Ascending aorta (tissue), 2 donors: ENCODE results near the gene PTPRN. TPM values are rescaled to one million over a fixed set of nuclear protein-coding genes. Genes with fewer than 3 reads are reported as not detected.

Experiments used
- DNase-seq, 2 donors: peaks; one replicate each; pipeline ENCODE4 v3.0.0-alpha.2; 2019; ENCODE audit warnings: low spot score in 2 of 2
- H3K27ac ChIP-seq, 2 donors: fragments of 200-600 bp; sonication (generic); one replicate each; pipeline ENCODE4 v1.5.1; 2016 to 2017; ENCODE audit warnings: mild to moderate bottlenecking in 1 of 2
- H3K27me3 ChIP-seq: fragments of 200-600 bp; sonication (generic); one replicate; pipeline ENCODE4 v1.5.1; 2017
- H3K36me3 ChIP-seq, 2 donors: fragments of 200-600 bp; sonication (generic); one replicate each; pipeline ENCODE4 v1.5.1; 2016
- H3K4me1 ChIP-seq, 2 donors: fragments of 200-600 bp; sonication (generic); one replicate each; pipeline ENCODE4 v1.5.1; 2016 to 2017; ENCODE audit warnings: mild to moderate bottlenecking in 1 of 2
- H3K4me3 ChIP-seq, 2 donors: fragments of 200-600 bp; sonication (generic); one replicate each; pipeline ENCODE4 v1.5.1; 2016 to 2017; ENCODE audit warnings: mild to moderate bottlenecking in 1 of 2
- H3K9me3 ChIP-seq, 2 donors: fragments of 200-600 bp; sonication (generic); one replicate each; pipeline ENCODE4 v1.5.1; 2016
- intact Hi-C: fragments of 100-400 bp; cut with DNase I; formaldehyde crosslinking; loops from one replicate; pipeline ENCODE4 v1.15.1; 2023
- total RNA-seq: library from RNA; depleted of rRNA; stranded (reverse); fragments of >200 nt; gene quantifications from one replicate; pipeline ENCODE4 v1.1.0, GENCODE V29; 2016
- TF ChIP-seq, protein P1 (sequence below), 3 experiments: fragments of 200-600 bp in 2 of 3; fragments of 450-650 bp in 1 of 3; sonication (generic) in 2 of 3; IDR thresholded peaks; one replicate each; pipeline ENCODE4 v1.5.1; 2016 to 2019; ENCODE audit warnings: antibody characterized with exemption in 3 of 3, mild to moderate bottlenecking in 1 of 3, moderate library complexity in 1 of 3

The PTPRN gene
- total RNA-seq, 1 donor from 2014 or later = not detected

DNA sequence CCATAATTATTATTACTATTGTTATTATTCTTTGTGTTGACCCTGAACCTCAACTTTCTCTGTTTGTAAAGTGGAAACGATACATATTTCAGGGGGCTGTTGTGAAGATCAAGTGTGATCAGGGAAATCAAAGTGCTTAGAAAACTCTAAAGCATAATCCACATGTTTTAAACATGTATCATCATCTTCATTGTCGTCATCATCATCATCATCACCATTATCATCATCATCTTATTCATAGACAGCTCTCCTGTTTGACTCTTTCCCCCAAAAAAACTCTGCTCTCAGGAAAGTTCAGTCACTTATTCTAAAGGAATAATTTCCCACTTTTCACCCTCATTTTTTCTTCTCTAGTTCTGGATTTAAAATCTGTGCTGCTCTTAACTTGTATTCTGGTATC lies 5.0 kb downstream of the PTPRN start:
- intact Hi-C loops = no loop called here
- no peak overlapping the region for H3K27ac ChIP-seq
- no peaks in the 10 kb centered on the region for H3K9me3 ChIP-seq
- H3K4me1 ChIP-seq = no peaks in the 10 kb centered on the region
- TF ChIP-seq, protein P1, sequence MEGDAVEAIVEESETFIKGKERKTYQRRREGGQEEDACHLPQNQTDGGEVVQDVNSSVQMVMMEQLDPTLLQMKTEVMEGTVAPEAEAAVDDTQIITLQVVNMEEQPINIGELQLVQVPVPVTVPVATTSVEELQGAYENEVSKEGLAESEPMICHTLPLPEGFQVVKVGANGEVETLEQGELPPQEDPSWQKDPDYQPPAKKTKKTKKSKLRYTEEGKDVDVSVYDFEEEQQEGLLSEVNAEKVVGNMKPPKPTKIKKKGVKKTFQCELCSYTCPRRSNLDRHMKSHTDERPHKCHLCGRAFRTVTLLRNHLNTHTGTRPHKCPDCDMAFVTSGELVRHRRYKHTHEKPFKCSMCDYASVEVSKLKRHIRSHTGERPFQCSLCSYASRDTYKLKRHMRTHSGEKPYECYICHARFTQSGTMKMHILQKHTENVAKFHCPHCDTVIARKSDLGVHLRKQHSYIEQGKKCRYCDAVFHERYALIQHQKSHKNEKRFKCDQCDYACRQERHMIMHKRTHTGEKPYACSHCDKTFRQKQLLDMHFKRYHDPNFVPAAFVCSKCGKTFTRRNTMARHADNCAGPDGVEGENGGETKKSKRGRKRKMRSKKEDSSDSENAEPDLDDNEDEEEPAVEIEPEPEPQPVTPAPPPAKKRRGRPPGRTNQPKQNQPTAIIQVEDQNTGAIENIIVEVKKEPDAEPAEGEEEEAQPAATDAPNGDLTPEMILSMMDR (IDR thresholded peaks at IDR 0.05) = no peak
- no peak overlapping the region for H3K4me3 ChIP-seq
- H3K36me3 ChIP-seq = no peaks in the 10 kb centered on the region
- H3K27me3 ChIP-seq = peaks cover 4% of the 10 kb centered on the region
- DNase-seq = no peak

DNA sequence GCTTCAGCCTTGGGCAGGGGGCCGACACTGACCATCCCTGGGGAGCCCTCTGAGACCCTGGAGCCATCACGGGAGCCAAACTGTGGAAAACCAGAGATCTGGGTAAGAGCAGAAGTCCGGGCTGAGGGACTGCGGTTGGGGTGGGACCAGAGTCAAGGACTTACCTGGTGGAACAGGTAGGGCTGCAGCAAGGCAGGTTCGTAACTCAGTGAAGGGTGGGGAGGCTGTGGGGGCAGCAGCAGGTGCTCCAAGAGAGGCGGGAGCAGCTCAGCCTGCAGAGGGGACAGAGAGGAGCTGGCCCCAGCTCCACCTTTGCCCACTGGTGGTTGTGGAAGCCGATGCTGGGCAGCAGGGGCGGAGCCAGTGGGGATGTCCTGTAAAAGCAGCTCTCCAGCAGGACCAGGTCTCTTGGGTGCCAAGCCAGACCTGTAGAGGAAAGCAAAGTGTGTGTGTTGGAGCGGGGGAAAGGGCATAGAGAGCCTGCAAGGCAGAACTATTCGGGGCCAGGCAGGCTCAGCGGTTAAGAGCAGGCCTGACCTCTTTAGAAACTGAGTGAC lies 6.7 kb downstream of the PTPRN start:
- DNase-seq = no peak
- Histone ChIP-seq H3K4me1 (no peaks in the 10 kb centered on the region), H3K9me3 (no peaks in the 10 kb centered on the region), H3K36me3 (no peaks in the 10 kb centered on the region), H3K27ac (no peak overlapping the region), H3K4me3 (no peak overlapping the region), H3K27me3 (no peaks in the 10 kb centered on the region)
- intact Hi-C loops = no loop called here
- TF ChIP-seq, protein P1 (IDR thresholded peaks at IDR 0.05) = no peak

DNA sequence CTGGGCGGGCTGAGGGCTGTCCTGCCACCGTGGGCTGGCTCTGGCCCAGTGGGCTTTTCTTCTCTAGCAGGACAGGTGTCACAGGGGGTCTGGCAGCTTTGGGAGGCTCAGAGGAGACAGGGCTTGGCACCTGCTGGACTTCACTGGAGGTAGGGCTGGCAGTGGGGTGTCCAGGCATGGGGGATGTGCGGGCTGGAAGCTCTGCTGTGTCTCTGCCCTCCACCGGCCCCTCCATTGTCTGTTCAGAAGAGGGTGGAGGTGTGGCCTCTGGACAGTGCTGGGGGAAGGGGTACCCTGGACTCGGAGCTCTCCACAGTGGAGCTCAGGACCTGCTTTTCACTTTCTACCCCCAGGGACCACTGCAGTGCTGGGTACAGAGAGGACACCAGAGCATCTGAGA lies 9.2 kb downstream of the PTPRN start:
- intact Hi-C loops = no loop called here
- TF ChIP-seq, protein P1 (IDR thresholded peaks at IDR 0.05) = no peak
- no peak for DNase-seq
- Histone ChIP-seq H3K36me3 (no peaks in the 10 kb centered on the region), H3K9me3 (no peaks in the 10 kb centered on the region), H3K4me3 (no peak overlapping the region), H3K4me1 (peaks cover 0 to 4% of the 10 kb centered on the region in 2 donors), H3K27me3 (no peaks in the 10 kb centered on the region), H3K27ac (no peak overlapping the region)

DNA sequence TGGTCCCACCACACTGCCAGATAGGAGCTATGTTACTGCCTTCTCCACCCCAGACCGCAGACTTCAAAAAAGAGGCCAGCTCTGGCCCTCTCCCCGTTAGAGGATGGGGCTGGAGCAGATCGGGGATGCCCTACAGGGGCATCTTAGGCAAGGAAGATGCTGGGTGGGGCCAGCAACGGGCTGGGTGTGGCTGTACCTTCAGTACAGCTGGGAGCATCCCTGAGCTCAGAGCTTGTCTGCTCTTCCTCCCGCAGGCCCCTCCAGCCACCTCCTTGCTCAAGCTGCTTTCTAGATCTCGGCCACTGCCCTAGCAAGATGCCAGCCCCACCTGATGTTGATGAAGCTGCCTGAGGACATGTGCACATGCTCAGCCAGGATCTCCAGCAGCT lies 9.8 kb downstream of the PTPRN start:
- Histone ChIP-seq H3K27me3 (no peaks in the 10 kb centered on the region), H3K36me3 (no peaks in the 10 kb centered on the region), H3K27ac (no peak overlapping the region), H3K9me3 (no peaks in the 10 kb centered on the region), H3K4me1 (peaks cover 0 to 8% of the 10 kb centered on the region in 2 donors), H3K4me3 (no peak overlapping the region)
- TF ChIP-seq, protein P1 (IDR thresholded peaks at IDR 0.05) = no peak
- DNase-seq = no peak
- intact Hi-C loops = loop anchor here (5.0 to 10.0 kb wide), 2 partner anchors 235 to 242 kb away; no protein-coding TSS in a partner anchor

DNA sequence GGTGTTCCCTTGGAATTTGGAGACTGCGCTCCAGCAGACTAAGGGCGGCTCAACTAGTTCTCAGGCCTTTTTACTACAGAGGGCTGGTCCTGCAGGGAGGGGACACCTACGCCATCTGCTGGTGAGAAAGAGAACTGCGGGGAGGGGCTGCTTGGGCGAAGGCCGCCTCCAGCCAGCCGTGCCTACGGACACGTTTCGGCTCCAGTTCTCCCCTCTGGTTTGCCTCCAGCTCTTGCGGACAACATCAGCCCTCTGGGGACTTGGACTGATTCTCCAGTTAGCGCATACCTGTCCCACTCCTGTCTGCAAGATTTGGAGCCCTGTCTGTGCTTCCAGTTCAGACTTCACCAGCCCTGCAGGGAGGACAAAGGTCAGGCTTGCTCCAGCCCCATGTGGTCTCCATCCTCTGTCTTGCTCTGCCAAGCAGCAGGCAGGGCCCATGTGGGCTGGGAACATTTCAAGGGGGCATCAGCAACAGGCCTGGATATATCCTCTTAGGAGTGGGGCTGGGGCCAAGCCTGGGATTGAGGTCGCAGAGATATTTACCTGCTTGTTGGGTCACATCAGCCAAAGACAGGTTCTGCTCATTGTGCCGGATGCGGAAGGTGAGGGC lies 10.3 kb downstream of the PTPRN start:
- Histone ChIP-seq H3K4me3 (no peak overlapping the region), H3K27ac (no peak overlapping the region), H3K36me3 (no peaks in the 10 kb centered on the region), H3K27me3 (no peaks in the 10 kb centered on the region), H3K4me1 (peaks cover 0 to 10% of the 10 kb centered on the region in 2 donors), H3K9me3 (no peaks in the 10 kb centered on the region)
- peak in 1 of 2 donors; percentile 92 for DNase-seq
- intact Hi-C loops = loop anchor here (1.0 to 10.0 kb wide), 4 partner anchors 128 to 242 kb away; partner anchors contain the start of gene NHEJ1
- TF ChIP-seq, protein P1 (IDR thresholded peaks at IDR 0.05) = peak; percentile 96 to 99 (median 99)
